ENCODE measurements around the gene ITPRID2.

DNA sequence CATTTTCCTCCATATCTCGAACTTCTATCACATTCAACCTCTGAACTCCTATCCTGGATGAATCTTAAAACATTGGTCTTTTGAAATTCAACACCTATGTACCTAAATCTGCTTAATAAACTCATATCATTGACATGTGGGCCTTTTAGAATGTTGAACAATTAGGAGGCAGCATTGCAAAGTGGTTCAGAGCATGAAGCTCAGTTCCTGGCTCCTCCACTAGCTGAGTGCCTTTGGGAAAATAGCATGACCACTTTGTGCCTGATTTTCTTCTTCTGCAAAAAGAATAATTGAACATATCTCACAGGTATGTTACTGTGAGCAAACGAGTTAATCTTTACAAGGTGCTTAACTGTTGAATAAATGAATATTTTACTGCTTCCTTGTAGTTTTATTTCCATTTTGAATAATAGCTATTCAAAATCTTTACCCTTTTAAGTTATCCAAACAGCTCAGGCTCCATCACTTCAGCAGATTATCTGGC is 14.3 kb upstream of the ITPRID2 start:
- TF ChIP-seq POLR2A (IDR thresholded peaks at IDR 0.05; ENCODE audit: extremely low read depth, insufficient read length), result no peak
- TF ChIP-seq, protein P1, sequence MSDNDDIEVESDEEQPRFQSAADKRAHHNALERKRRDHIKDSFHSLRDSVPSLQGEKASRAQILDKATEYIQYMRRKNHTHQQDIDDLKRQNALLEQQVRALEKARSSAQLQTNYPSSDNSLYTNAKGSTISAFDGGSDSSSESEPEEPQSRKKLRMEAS (IDR thresholded peaks at IDR 0.05; ENCODE audit: low read depth, low read length), result no peak
